LNCaP clone FGC (cell line): ENCODE data around the gene SH3BP5.

Experiments used
- DNase-seq: peaks from one replicate; pipeline ENCODE4 v3.0.0-alpha.2; 2011; ENCODE audit warnings: low read depth
- H3K4me3 ChIP-seq: 2 replicates; pipeline ENCODE4 v1.5.1; 2011; ENCODE audit warnings: mild to moderate bottlenecking, low read depth, low read length, control low read depth
- CTCF ChIP-seq: IDR thresholded peaks from 2 replicates; pipeline ENCODE4 v1.5.1; 2012; ENCODE audit warnings: mild to moderate bottlenecking; ENCODE audit not compliant: control insufficient read depth, insufficient read depth; ENCODE audit errors: extremely low read depth

The SH3BP5 gene

GRCh38 chr3:15331072-15331605 lies 1.2 kb downstream of the SH3BP5 start:
- peak overlapping the region; percentile 71 for H3K4me3 ChIP-seq
- no peak for DNase-seq
- no peak for TF ChIP-seq CTCF

- no peak for DNase-seq
- H3K4me3 ChIP-seq: no peak overlapping the region
- no peak for TF ChIP-seq CTCF
Measured at GRCh38 chr3:15330031-15330596, 2.3 kb downstream of the SH3BP5 start.

- no peak for TF ChIP-seq CTCF
- no peak overlapping the region for H3K4me3 ChIP-seq
Measured at GRCh38 chr3:15329046-15330005, 3.1 kb downstream of the SH3BP5 start.

GRCh38 chr3:15327941-15328340 lies 4.4 kb downstream of the SH3BP5 start:
- H3K4me3 ChIP-seq: no peak overlapping the region
- no peak for DNase-seq
- no peak for TF ChIP-seq CTCF

More at GRCh38 chr3:15329046-15330005, 3.1 kb downstream of the SH3BP5 start:
- no peak for DNase-seq

- no peak for TF ChIP-seq CTCF
- no peak for DNase-seq
- H3K4me3 ChIP-seq: no peak overlapping the region
Measured at GRCh38 chr3:15326673-15327072, 5.7 kb downstream of the SH3BP5 start.

- peak; percentile 63 for DNase-seq
- TF ChIP-seq CTCF: no peak
- H3K4me3 ChIP-seq: no peak overlapping the region
Measured at GRCh38 chr3:15326037-15326436, 6.3 kb downstream of the SH3BP5 start.
